Measurements from ENCODE around the gene PRKCB. TPM values are rescaled to one million over a fixed set of nuclear protein-coding genes. Genes with fewer than 3 reads are reported as not detected.

PRKCB gene
- total RNA-seq, 1 donor from 2014 or later = 0.69 TPM

GRCh38 chr16:23838485-23839142 is 2.8 kb downstream of the PRKCB start:
- DNase-seq = no peak
- no peaks in the 10 kb centered on the region for H3K36me3 Mint-ChIP-seq (ENCODE audit: unreplicated experiment)
- TF ChIP-seq CTCF (IDR thresholded peaks at IDR 0.05; ENCODE audit: partially characterized antibody, unreplicated experiment) = no peak
- H3K4me1 Mint-ChIP-seq (ENCODE audit: low read depth, unreplicated experiment) = peaks cover 5% of the 10 kb centered on the region
- peaks cover 6% of the 10 kb centered on the region for H3K9me3 Mint-ChIP-seq (ENCODE audit: unreplicated experiment)
- H3K27ac Mint-ChIP-seq (ENCODE audit: unreplicated experiment) = no peak overlapping the region
- no peak overlapping the region for H3K4me3 Mint-ChIP-seq (ENCODE audit: unreplicated experiment)
- H3K27me3 Mint-ChIP-seq (ENCODE audit: unreplicated experiment) = peaks cover 17% of the 10 kb centered on the region

DNA sequence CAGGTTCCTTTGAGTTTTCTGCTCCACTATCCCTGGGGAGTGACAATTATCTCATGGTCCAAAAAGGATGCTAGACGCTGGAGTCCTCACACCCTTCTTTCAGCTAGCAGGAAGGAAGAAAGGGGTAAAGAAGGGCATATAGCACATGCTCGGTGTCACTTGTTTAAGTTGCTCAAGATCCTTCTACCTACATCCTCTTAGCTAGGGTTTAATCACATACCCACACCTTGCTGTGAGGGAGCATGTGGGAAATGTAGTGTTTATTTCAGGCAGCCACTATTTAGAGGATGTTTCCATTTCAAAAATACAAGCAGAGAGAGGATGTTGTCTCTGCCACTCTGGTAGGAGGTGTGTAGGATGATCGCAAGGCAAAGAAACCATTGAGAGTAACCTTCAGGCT is 4.5 kb downstream of the PRKCB start:
- Mint-ChIP-seq H3K27me3 (ENCODE audit: unreplicated experiment) (peaks cover 11% of the 10 kb centered on the region), H3K36me3 (ENCODE audit: unreplicated experiment) (no peaks in the 10 kb centered on the region), H3K9me3 (ENCODE audit: unreplicated experiment) (no peaks in the 10 kb centered on the region), H3K27ac (ENCODE audit: unreplicated experiment) (no peak overlapping the region), H3K4me3 (ENCODE audit: unreplicated experiment) (no peak overlapping the region), H3K4me1 (ENCODE audit: low read depth, unreplicated experiment) (peaks cover under 1% of the 10 kb centered on the region)
- no peak for TF ChIP-seq CTCF (IDR thresholded peaks at IDR 0.05; ENCODE audit: partially characterized antibody, unreplicated experiment)
- no peak for DNase-seq

- H3K27ac Mint-ChIP-seq (ENCODE audit: unreplicated experiment) = no peak overlapping the region
- no peaks in the 10 kb centered on the region for H3K4me1 Mint-ChIP-seq (ENCODE audit: low read depth, unreplicated experiment)
- H3K36me3 Mint-ChIP-seq (ENCODE audit: unreplicated experiment) = no peaks in the 10 kb centered on the region
- TF ChIP-seq CTCF (IDR thresholded peaks at IDR 0.05; ENCODE audit: partially characterized antibody, unreplicated experiment) = no peak
- no peak overlapping the region for H3K4me3 Mint-ChIP-seq (ENCODE audit: unreplicated experiment)
- H3K27me3 Mint-ChIP-seq (ENCODE audit: unreplicated experiment) = peaks cover 6% of the 10 kb centered on the region
- H3K9me3 Mint-ChIP-seq (ENCODE audit: unreplicated experiment) = no peaks in the 10 kb centered on the region
- DNase-seq = no peak
These were observed 6.4 kb downstream of the PRKCB start for GRCh38 chr16:23842137-23842600.

DNA sequence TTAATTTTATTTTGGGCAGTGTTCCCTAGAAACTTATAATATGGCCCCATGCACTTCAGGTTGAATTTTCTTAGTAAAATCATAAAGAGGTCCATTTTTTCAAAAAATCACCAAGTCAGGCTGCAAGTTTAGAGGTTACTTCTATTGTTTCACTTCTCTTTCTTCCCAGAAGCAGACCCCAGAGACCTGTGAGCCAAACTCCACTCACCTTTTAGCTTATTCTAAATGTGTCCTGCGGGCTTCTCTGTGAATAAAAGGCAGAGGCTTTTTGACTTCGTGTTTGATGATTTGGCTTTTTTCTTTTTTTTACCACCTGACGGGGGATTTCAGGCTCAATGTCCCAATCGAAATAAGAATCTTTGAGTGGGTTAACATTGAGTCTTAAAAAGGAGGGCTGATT is 7.4 kb downstream of the PRKCB start:
- DNase-seq = no peak
- no peak for TF ChIP-seq CTCF (IDR thresholded peaks at IDR 0.05; ENCODE audit: partially characterized antibody, unreplicated experiment)
- Mint-ChIP-seq H3K4me3 (ENCODE audit: unreplicated experiment) (no peak overlapping the region), H3K27me3 (ENCODE audit: unreplicated experiment) (peaks cover 6% of the 10 kb centered on the region), H3K4me1 (ENCODE audit: low read depth, unreplicated experiment) (no peaks in the 10 kb centered on the region), H3K9me3 (ENCODE audit: unreplicated experiment) (no peaks in the 10 kb centered on the region), H3K36me3 (ENCODE audit: unreplicated experiment) (no peaks in the 10 kb centered on the region), H3K27ac (ENCODE audit: unreplicated experiment) (no peak overlapping the region)

GRCh38 chr16:23847251-23847650 is 11.5 kb downstream of the PRKCB start:
- no peak for TF ChIP-seq CTCF (IDR thresholded peaks at IDR 0.05; ENCODE audit: partially characterized antibody, unreplicated experiment)
- Mint-ChIP-seq H3K27ac (ENCODE audit: unreplicated experiment) (no peak overlapping the region), H3K4me3 (ENCODE audit: unreplicated experiment) (no peak overlapping the region), H3K4me1 (ENCODE audit: low read depth, unreplicated experiment) (no peaks in the 10 kb centered on the region), H3K36me3 (ENCODE audit: unreplicated experiment) (no peaks in the 10 kb centered on the region), H3K9me3 (ENCODE audit: unreplicated experiment) (peaks cover 2% of the 10 kb centered on the region), H3K27me3 (ENCODE audit: unreplicated experiment) (no peaks in the 10 kb centered on the region)
- DNase-seq = no peak
